AG04450 (cell line): Measurements from ENCODE around the gene KCNK2. TPM values are rescaled to one million over a fixed set of nuclear protein-coding genes. Genes with fewer than 3 reads are reported as not detected.
A peak's percentile ranks its signal among the peaks of the same experiment; 100 is the strongest.

Experiments
- CTCF ChIA-PET: fragments of 300-600, 350-600 bp; formaldehyde crosslinking; extraction: SDS; loops from one replicate; lab custom pipeline; 2022; ENCODE audit warnings: antibody characterized with exemption, inconsistent platforms; lab: Charles Lee
- POLR2A ChIA-PET: fragments of 350-600 bp; formaldehyde crosslinking; extraction: SDS; loops from one replicate; lab custom pipeline; 2021; ENCODE audit warnings: antibody characterized with exemption, inconsistent platforms; lab: Yijun Ruan, JAX
- DNase-seq: peaks from one replicate; pipeline ENCODE4 v3.0.0-alpha.2; 2011; ENCODE audit warnings: low read depth, low spot score
- H3K27ac ChIP-seq: one replicate; pipeline ENCODE4 v1.5.1; 2012; ENCODE audit warnings: low read depth, low read length, control low read depth
- H3K27me3 ChIP-seq: one replicate; pipeline ENCODE4 v1.6.0; 2012; ENCODE audit warnings: low read length; ENCODE audit not compliant: control insufficient read depth, insufficient read depth
- H3K4me3 ChIP-seq: 2 replicates; pipeline ENCODE4 v1.5.1; 2011; ENCODE audit warnings: mild to moderate bottlenecking, low read depth, low read length, control low read depth
- H3K9me3 ChIP-seq: 2 replicates; pipeline ENCODE4 v1.5.1; 2012; ENCODE audit warnings: low read length; ENCODE audit not compliant: control insufficient read depth, insufficient read depth
- CTCF ChIP-seq: IDR thresholded peaks from 2 replicates; pipeline ENCODE4 v1.5.1; 2011; ENCODE audit warnings: low read depth, low read length, control low read depth, inconsistent platforms
- polyA plus RNA-seq: library from polyadenylated mRNA; depleted of rRNA; stranded (reverse); fragments of >200 nt; gene quantifications from 2 replicates; pipeline ENCODE4 v1.2.3, GENCODE V29; 2011

KCNK2 gene
- polyA plus RNA-seq, 1 experiment: 22.8 TPM

- POLR2A ChIA-PET: no interaction called here
- no peak for TF ChIP-seq CTCF
- Histone ChIP-seq H3K4me3 (no peak overlapping the region), H3K27me3 (no peaks in the 10 kb centered on the region), H3K27ac (no peak overlapping the region), H3K9me3 (no peaks in the 10 kb centered on the region)
- DNase-seq: no peak
- CTCF ChIA-PET: no interaction called here
These were observed 36.7 kb upstream of the KCNK2 start for GRCh38 chr1:215045698-215046308.

GRCh38 chr1:215052256-215053015, 30.1 kb upstream of the KCNK2 start:
- peak; percentile 41 for DNase-seq
- H3K27ac ChIP-seq: peak overlapping the region; percentile 21

GRCh38 chr1:215054266-215054665, 28.3 kb upstream of the KCNK2 start:
- no peaks in the 10 kb centered on the region for H3K27me3 ChIP-seq

More at GRCh38 chr1:215052256-215053015, 30.1 kb upstream of the KCNK2 start:
- no peak for TF ChIP-seq CTCF
- POLR2A ChIA-PET: no interaction called here
- Histone ChIP-seq H3K27me3 (no peaks in the 10 kb centered on the region), H3K9me3 (no peaks in the 10 kb centered on the region), H3K4me3 (no peak overlapping the region)
- CTCF ChIA-PET: interaction anchor here (0.6 kb wide), 1 partner anchor 475 kb away, joined by 3 read pairs; no protein-coding TSS in a partner anchor

GRCh38 chr1:215055281-215055935, 27.1 kb upstream of the KCNK2 start:
- Histone ChIP-seq H3K9me3 (no peaks in the 10 kb centered on the region), H3K4me3 (no peak overlapping the region), H3K27ac (no peak overlapping the region), H3K27me3 (no peaks in the 10 kb centered on the region)
- DNase-seq: no peak
- ChIA-PET POLR2A (no interaction called here), CTCF (no interaction called here)
- no peak for TF ChIP-seq CTCF

More at GRCh38 chr1:215054266-215054665, 28.3 kb upstream of the KCNK2 start:
- Histone ChIP-seq H3K9me3 (no peaks in the 10 kb centered on the region), H3K4me3 (no peak overlapping the region), H3K27ac (no peak overlapping the region)
- ChIA-PET POLR2A (no interaction called here), CTCF (no interaction called here)
- TF ChIP-seq CTCF: no peak
- DNase-seq: no peak
